ENCODE results near the gene BFAR. TPM values are rescaled to one million over a fixed set of nuclear protein-coding genes. Genes with fewer than 3 reads are reported as not detected.

Gene BFAR
- total RNA-seq, result 73.5 and 84.6 TPM in 2 replicates
- polyA plus RNA-seq, result 49.8 and 57.3 TPM in 2 replicates
- polyA plus RNA-seq (2011; cell fraction: cytosol; rRNA removed), result 73.8 and 77.1 TPM in 2 replicates
- polyA plus RNA-seq (2011; cell fraction: nucleus; rRNA removed), result 34.5 and 34.8 TPM in 2 replicates
- polyA plus RNA-seq (2012), result 87.7 and 98.5 TPM in 2 replicates
- polyA minus RNA-seq, result 67.4 and 72.3 TPM in 2 replicates
- 32.9 TPM for polyA minus RNA-seq (2011; cell fraction: cytosol; rRNA and poly(A)+ RNA removed)
- 32.8 and 33.5 TPM in 2 replicates for polyA minus RNA-seq (2011; cell fraction: nucleus; rRNA and poly(A)+ RNA removed)
- Bru-seq, nascent RNA, result percentile 80 among the genes with signal in this experiment
- percentile 86 among the genes with signal in this experiment for BruChase-seq, experiment 1, labeled RNA remaining after a 6-hour chase
- percentile 80 among the genes with signal in this experiment for BruChase-seq, experiment 2, labeled RNA remaining after a 2-hour chase
- long read RNA-seq, transcript BFAR-201 (8 exons, 3,039 nt), result major isoform, 68 of 114 reads
- long read RNA-seq, transcript BFAR-203 (4 exons, 1,414 nt), result minor isoform, 22 of 114 reads
- long read RNA-seq, partial matches to known transcripts, result 6 of 114 reads
- long read RNA-seq, other reads (novel, unspliced or antisense), result 16 of 114 reads

GRCh38 chr16:14632693-14633569 lies at the start of gene BFAR:
Gene BFAR, plus strand, starts transcription at chr16:14632951. Its CDS starts 11,396 bp downstream, at chr16:14644347.
- Histone ChIP-seq H3K36me3 (ENCODE audit: control insufficient read depth in 2 of 2, extremely low read depth in 1 of 2, insufficient read depth in 2 of 2, low read length in 2 of 2) (peaks cover 0 to 1% of the 10 kb centered on the region in 2 experiments), H3K27ac (ENCODE audit: insufficient read depth, low read depth, low read length) (peak within 1 kb of the TSS; percentile 78), H3K27me3 (ENCODE audit: control insufficient read depth in 2 of 2, insufficient read depth in 2 of 2, low read length in 2 of 2) (no peaks in the 10 kb centered on the region), H3K4me2 (ENCODE audit: insufficient read depth, low read length) (peak within 1 kb of the TSS; percentile 95), H2AFZ (ENCODE audit: low read depth, low read length) (peak within 1 kb of the TSS; percentile 36), H3K4me1 (ENCODE audit: control insufficient read depth, extremely low read depth, insufficient read depth, low read length) (peaks cover 27% of the 10 kb centered on the region), H3K9ac (replicated peaks; ENCODE audit: extremely low read depth, insufficient read depth, low read length) (peak within 1 kb of the TSS; percentile 99), H3K9me3 (replicated peaks; ENCODE audit: control insufficient read depth, insufficient read depth, low read length) (no peaks in the 10 kb centered on the region), H4K20me1 (replicated peaks; ENCODE audit: control insufficient read depth, extremely low read depth, insufficient read depth, low read length) (peaks cover 13% of the 10 kb centered on the region), H3K9me1 (replicated peaks; ENCODE audit: control insufficient read depth, extremely low read depth, insufficient read depth, low read length) (no peaks in the 10 kb centered on the region), H3K79me2 (ENCODE audit: control insufficient read depth, insufficient read depth, low read length) (peaks cover 65% of the 10 kb centered on the region), H3K4me3 (replicated peaks in 1 of 3; ENCODE audit: insufficient read depth in 1 of 3, low read depth in 1 of 3, low read length in 3 of 3) (peak within 1 kb of the TSS; percentile 85 to 95 (median 92))
- ChIA-PET POLR2A (interaction anchor here (0.7 kb wide), 1 partner anchor 67 kb away, joined by 3 read pairs; no protein-coding TSS in a partner anchor), CTCF (interaction anchor here (1.7 to 2.1 kb wide), 2 partner anchors 11 to 709 kb away, joined by 6 to 10 read pairs; no protein-coding TSS in a partner anchor)
- intact Hi-C loops (cut with micrococcal nuclease) (loop anchor here (5.0 kb wide), 2 partner anchors 346 to 576 kb away; no protein-coding TSS in a partner anchor), dilution Hi-C loops (cut with MboI; ENCODE audit: extremely low pct_ligation_motif_present, low sequenced_read_pairs) (no loop called here)
- DNase-seq (ENCODE audit: low read depth, low spot score), result peak; percentile 97
- TF ChIP-seq MAX (IDR thresholded peaks at IDR 0.05; ENCODE audit: insufficient read depth, insufficient read length), result peak; percentile 48
- no peak for TF ChIP-seq EZH2 (IDR thresholded peaks at IDR 0.05; ENCODE audit: borderline replicate concordance, low read depth, low read length, severe bottlenecking)
- TF ChIP-seq POLR2AphosphoS5 (IDR thresholded peaks at IDR 0.05; ENCODE audit: insufficient read depth, low read depth, low read length), result peak; percentile 92
- TF ChIP-seq GATA2 (IDR thresholded peaks at IDR 0.05; ENCODE audit: insufficient read depth, insufficient read length, low read depth, low read length), result no peak
- peak; percentile 64 for TF ChIP-seq FOS (IDR thresholded peaks at IDR 0.05; ENCODE audit: borderline replicate concordance, insufficient read depth, low read length)
- TF ChIP-seq JUN (IDR thresholded peaks at IDR 0.05; ENCODE audit: borderline replicate concordance, insufficient read depth, insufficient read length, low read depth), result peak; percentile 24
- TF ChIP-seq POLR2A (IDR thresholded peaks at IDR 0.05; ENCODE audit: low read depth, low read length), result peak; percentile 96
- TF ChIP-seq CTCF (IDR thresholded peaks at IDR 0.05; ENCODE audit: extremely low read depth in 1 of 2, insufficient read depth in 1 of 2, low read depth in 1 of 2, low read length in 2 of 2), result no peak
- TF ChIP-seq MYC (IDR thresholded peaks at IDR 0.05; ENCODE audit: low read depth, low read length), result peak; percentile 9
- TSS peak; percentile 26 for BruUV-seq (replicated peaks)
- FAIRE-seq, result peak; percentile 79
